Hepatocyte (in vitro differentiated cells): Measurements from ENCODE around the gene DYNC1I1.

Source experiments
- CTCF ChIP-seq: fragments of 200-600 bp; sonication (generic); IDR thresholded peaks from 2 replicates; pipeline ENCODE4 v1.5.1; 2016; ENCODE audit warnings: antibody characterized with exemption, mild to moderate bottlenecking; ENCODE audit not compliant: poor library complexity
- EZH2 ChIP-seq: fragments of 200-600 bp; sonication (generic); IDR thresholded peaks from 2 replicates; pipeline ENCODE4 v1.6.1; 2016; ENCODE audit warnings: antibody characterized with exemption, mild to moderate bottlenecking, borderline replicate concordance
- EZH2phosphoT487 ChIP-seq: fragments of 200-600 bp; sonication (generic); IDR thresholded peaks from one replicate; pipeline ENCODE4 v1.6.1; 2018; ENCODE audit warnings: antibody characterized with exemption, mild to moderate bottlenecking, low read depth, moderate library complexity; ENCODE audit not compliant: unreplicated experiment, severe bottlenecking

- TF ChIP-seq CTCF (no peak), EZH2phosphoT487 (no peak), EZH2 (no peak)
These were observed 16.9 kb upstream of the DYNC1I1 start for GRCh38 chr7:95755277-95755934.
